Sigmoid colon (tissue), 7 donors: ENCODE results near the gene TRIP11. TPM values are rescaled to one million over a fixed set of nuclear protein-coding genes. Genes with fewer than 3 reads are reported as not detected.

Experiments used
- DNase-seq: peaks from one replicate; pipeline ENCODE4 v3.0.0-alpha.2; 2019
- H3K27ac ChIP-seq, 4 donors: fragments of 200-600 bp; sonication (generic); one replicate each; pipeline ENCODE4 v1.5.1; 2016 to 2019; ENCODE audit warnings: mild to moderate bottlenecking in 1 of 4
- H3K27me3 ChIP-seq, 3 donors: fragments of 200-600 bp; sonication (generic); one replicate each; pipeline ENCODE4 v1.5.1; 2019; ENCODE audit warnings: mild to moderate bottlenecking in 1 of 3
- H3K36me3 ChIP-seq, 4 donors: fragments of 200-600 bp; sonication (generic); one replicate each; pipeline ENCODE4 v1.5.1; 2016 to 2019
- H3K4me1 ChIP-seq, 4 donors: fragments of 200-600 bp; sonication (generic); one replicate each; pipeline ENCODE4 v1.5.1; 2017 to 2019
- H3K4me3 ChIP-seq, 4 donors: fragments of 200-600 bp; sonication (generic); one replicate each; pipeline ENCODE4 v1.5.1; 2017 to 2019; ENCODE audit warnings: mild to moderate bottlenecking in 2 of 4, moderate library complexity in 1 of 4
- H3K9me3 ChIP-seq, 4 donors: fragments of 200-600 bp in 3 of 4; sonication (generic) in 3 of 4; one replicate each; pipeline versions ENCODE4 v1.5.1 to v1.6.1; 2013 to 2019
- CTCF ChIP-seq, 4 experiments: fragments of 450-650 bp in 3 of 4; fragments of 200-600 bp in 1 of 4; IDR thresholded peaks; one replicate each; pipeline ENCODE4 v1.5.1; 2016 to 2019; ENCODE audit warnings: antibody characterized with exemption in 4 of 4, mild to moderate bottlenecking in 3 of 4, moderate library complexity in 2 of 4
- EP300 ChIP-seq, 4 donors: sonication (generic); formaldehyde crosslinking; IDR thresholded peaks; one replicate each; pipeline ENCODE4 v1.6.1; 2017; ENCODE audit warnings: antibody characterized with exemption in 4 of 4
- POLR2A ChIP-seq, 2 donors: fragments of 450-650 bp; IDR thresholded peaks; one replicate each; pipeline ENCODE4 v1.6.1; 2016; ENCODE audit warnings: antibody characterized with exemption in 2 of 2, mild to moderate bottlenecking in 2 of 2, moderate library complexity in 2 of 2
- POLR2AphosphoS5 ChIP-seq, 4 donors: sonication (generic); formaldehyde crosslinking; IDR thresholded peaks; one replicate each; pipeline ENCODE4 v1.6.1; 2017; ENCODE audit warnings: antibody characterized with exemption in 4 of 4
- WGBS, 2 donors: extraction: QIAGEN DNeasy Blood & Tissue Kit; methylation state at CpG; one replicate each; pipeline ENCODE4 v1.1.7; 2013; 5-methylcytosine and 5-hydroxymethylcytosine counted together
- intact Hi-C: fragments of 100-400 bp; cut with DNase I; formaldehyde crosslinking; loops from one replicate; pipeline ENCODE4 v1.15.1; 2023
- polyA plus RNA-seq, 3 donors: library from polyadenylated mRNA; stranded (reverse); fragments of 200-250 nt; gene quantifications; one replicate each; pipeline ENCODE4 v1.2.3, GENCODE V29; 2013
- total RNA-seq, 4 donors: library from RNA; depleted of rRNA; stranded (reverse); fragments of >200 nt; gene quantifications; one replicate each; pipeline ENCODE4 v1.1.0, GENCODE V29; 2016
- donor health status: healthy with polysubstance abuse.
- donor health status: Bipolar disorder and iron deficiency.
- donor health status: healthy.

TRIP11 gene
- total and polyA plus RNA-seq, 7 donors: 2.3 to 35.5 (median 21.3) TPM

DNA sequence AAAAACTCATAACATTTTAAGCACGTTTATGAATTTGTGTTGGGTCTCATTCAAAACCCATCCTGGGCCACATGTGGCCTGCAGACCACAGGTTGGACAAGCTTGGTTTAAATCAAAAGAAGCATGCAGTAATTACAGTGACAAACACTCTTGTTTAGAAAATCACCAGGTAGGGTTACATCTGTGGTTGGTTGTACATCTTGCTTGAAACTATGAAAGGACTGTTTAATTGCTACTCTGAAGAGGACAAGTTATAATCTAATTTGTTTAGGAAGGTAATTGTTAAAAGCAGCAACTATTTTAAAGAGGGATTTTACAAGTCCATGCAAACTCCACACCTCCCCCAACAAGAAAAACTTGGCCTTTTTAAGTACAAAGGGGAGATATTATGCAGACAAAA lies 4.0 kb downstream of the TRIP11 start:
- H3K4me3 ChIP-seq: no peak overlapping the region
- 23 to 74% methylated on average over 1 of the region's 1 CpG for WGBS, 2 donors
- intact Hi-C loops: no loop called here
- H3K27ac ChIP-seq: no peak overlapping the region
- peaks cover 3 to 17% (median 15%) of the 10 kb centered on the region in 4 donors for H3K36me3 ChIP-seq
- H3K27me3 ChIP-seq: no peaks in the 10 kb centered on the region
- H3K4me1 ChIP-seq: peaks cover 0 to 41% (median 34%) of the 10 kb centered on the region in 4 donors
- TF ChIP-seq CTCF (IDR thresholded peaks at IDR 0.05): no peak
- DNase-seq: no peak
- H3K9me3 ChIP-seq: no peaks in the 10 kb centered on the region

DNA sequence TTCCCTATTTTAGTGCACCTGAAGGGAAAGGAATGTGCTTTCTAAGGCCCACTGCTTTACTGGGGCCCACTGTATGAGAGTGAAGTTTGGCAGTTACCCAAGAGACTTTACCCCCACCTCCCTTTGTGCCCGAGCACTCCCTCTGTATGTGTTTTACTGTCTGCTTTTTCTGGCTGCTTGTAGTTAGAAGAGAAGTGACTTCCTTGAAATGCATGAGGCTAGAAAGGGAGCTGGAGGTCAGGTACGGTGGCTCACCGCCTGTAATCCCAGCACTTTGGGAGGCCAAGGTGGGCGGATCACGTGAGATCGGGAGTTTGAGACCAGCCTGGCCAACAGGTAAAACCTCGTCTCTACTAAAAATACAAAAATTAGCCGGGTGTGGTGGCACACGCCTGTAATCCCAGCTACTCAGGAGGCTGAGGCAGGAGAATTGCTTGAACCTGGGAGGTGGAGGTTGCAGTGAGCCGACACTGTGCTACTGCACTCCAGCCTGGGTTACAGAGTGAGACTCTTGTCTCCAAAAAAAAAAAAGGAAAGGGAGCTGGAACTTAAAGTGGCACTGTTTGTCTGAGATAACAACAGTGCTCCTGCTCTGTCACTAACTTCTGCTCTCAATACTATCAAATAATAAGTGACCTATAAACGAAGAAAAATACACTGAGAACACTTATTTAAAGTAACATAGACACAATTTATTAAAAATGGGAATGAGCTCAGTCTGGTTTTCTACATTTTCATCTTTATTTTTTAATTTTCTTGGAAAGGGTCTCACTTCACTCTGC lies 5.8 kb downstream of the TRIP11 start:
- no peak overlapping the region for H3K4me3 ChIP-seq
- H3K27ac ChIP-seq: no peak overlapping the region
- intact Hi-C loops: no loop called here
- H3K36me3 ChIP-seq: peaks cover 5 to 32% (median 22%) of the 10 kb centered on the region in 4 donors
- 73 to 91% methylated on average over 11 of the region's 11 CpGs for WGBS, 2 donors
- H3K4me1 ChIP-seq: peaks cover 0 to 37% (median 30%) of the 10 kb centered on the region in 4 donors
- DNase-seq: no peak
- H3K9me3 ChIP-seq: no peaks in the 10 kb centered on the region
- TF ChIP-seq POLR2AphosphoS5 (IDR thresholded peaks at IDR 0.05) (no peak), POLR2A (IDR thresholded peaks at IDR 0.05) (no peak), CTCF (IDR thresholded peaks at IDR 0.05) (no peak), EP300 (IDR thresholded peaks at IDR 0.05) (no peak)
- H3K27me3 ChIP-seq: no peaks in the 10 kb centered on the region

- 93 to 96% methylated on average over 1 of the region's 1 CpG for WGBS, 2 donors
Observed at GRCh38 chr14:92033433-92033832, 6.4 kb downstream of the TRIP11 start.

DNA sequence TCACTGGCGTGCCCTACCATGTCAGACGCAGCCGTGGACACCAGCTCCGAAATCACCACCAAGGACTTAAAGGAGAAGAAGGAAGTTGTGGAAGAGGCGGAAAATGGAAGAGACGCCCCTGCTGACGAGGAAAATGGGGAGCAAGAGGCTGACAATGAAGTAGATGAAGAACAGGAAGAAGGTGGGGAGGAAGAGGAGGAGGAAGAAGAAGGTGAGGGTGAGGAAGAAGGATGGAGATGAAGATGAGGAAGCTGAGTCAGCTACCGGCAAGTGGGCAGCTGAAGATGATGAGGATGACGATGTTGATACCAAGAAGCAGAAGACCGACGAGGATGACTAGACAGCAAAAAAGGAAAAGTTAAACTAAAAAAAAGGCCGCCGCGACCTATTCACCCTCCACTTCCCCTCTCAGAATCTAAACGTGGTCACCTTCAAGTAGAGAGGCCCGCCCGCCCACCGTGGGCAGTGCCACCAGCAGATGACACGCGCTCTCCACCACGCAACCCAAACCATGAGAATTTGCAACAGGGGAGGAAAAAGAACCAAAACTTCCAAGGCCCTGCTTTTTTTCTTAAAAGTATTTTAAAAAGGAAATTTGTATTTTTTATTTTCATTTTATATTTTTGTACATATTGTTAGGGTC lies 13.2 kb downstream of the TRIP11 start:
- Histone ChIP-seq H3K4me3 (no peak overlapping the region), H3K36me3 (peaks cover 5 to 85% (median 12%) of the 10 kb centered on the region in 4 donors), H3K27ac (no peak overlapping the region), H3K9me3 (no peaks in the 10 kb centered on the region), H3K27me3 (no peaks in the 10 kb centered on the region), H3K4me1 (no peaks in the 10 kb centered on the region)
- DNase-seq: no peak
- no peak for TF ChIP-seq CTCF (IDR thresholded peaks at IDR 0.05)
- no peak for TF ChIP-seq POLR2A (IDR thresholded peaks at IDR 0.05)
- TF ChIP-seq EP300 (IDR thresholded peaks at IDR 0.05): no peak
- intact Hi-C loops: no loop called here
- WGBS, 2 donors: 89 to 91% methylated on average over 21 of the region's 21 CpGs

More at GRCh38 chr14:92033433-92033832, 6.4 kb downstream of the TRIP11 start:
- H3K4me3 ChIP-seq: no peak overlapping the region
- TF ChIP-seq POLR2A (IDR thresholded peaks at IDR 0.05): no peak
- TF ChIP-seq CTCF (IDR thresholded peaks at IDR 0.05): no peak
- no peak for TF ChIP-seq POLR2AphosphoS5 (IDR thresholded peaks at IDR 0.05)
- no peak for TF ChIP-seq EP300 (IDR thresholded peaks at IDR 0.05)
- no peaks in the 10 kb centered on the region for H3K27me3 ChIP-seq
- peaks cover 0 to 32% (median 25%) of the 10 kb centered on the region in 4 donors for H3K4me1 ChIP-seq
- H3K27ac ChIP-seq: no peak overlapping the region
- intact Hi-C loops: no loop called here
- no peak for DNase-seq
- peaks cover 5 to 37% (median 23%) of the 10 kb centered on the region in 4 donors for H3K36me3 ChIP-seq
- no peaks in the 10 kb centered on the region for H3K9me3 ChIP-seq
